Parathyroid adenoma (tissue), 2 donors: ENCODE data around the gene C5orf58.

Source experiments
- H2AFZ ChIP-seq: fragments of 300-600 bp; sonication (generic); one replicate; pipeline ENCODE4 v1.7.0; 2017; ENCODE audit warnings: antibody characterized with exemption, mild to moderate bottlenecking
- H3K27ac ChIP-seq: fragments of 300-600 bp; sonication (generic); one replicate; pipeline ENCODE4 v1.7.0; 2017
- H3K27me3 ChIP-seq: fragments of 300-600 bp; sonication (generic); one replicate; pipeline ENCODE4 v1.7.0; 2017; ENCODE audit warnings: low read length; ENCODE audit not compliant: control insufficient read depth, insufficient read depth
- H3K36me3 ChIP-seq: fragments of 300-600 bp; sonication (generic); one replicate; pipeline ENCODE4 v1.7.0; 2017; ENCODE audit warnings: low read length; ENCODE audit not compliant: control insufficient read depth, insufficient read depth
- H3K4me1 ChIP-seq: fragments of 300-600 bp; sonication (generic); one replicate; pipeline ENCODE4 v1.7.0; 2017; ENCODE audit warnings: control low read depth
- H3K4me2 ChIP-seq: fragments of 300-600 bp; sonication (generic); one replicate; pipeline ENCODE4 v1.7.0; 2017; ENCODE audit warnings: low read length
- H3K4me3 ChIP-seq: fragments of 300-600 bp; sonication (generic); one replicate; pipeline ENCODE4 v1.7.0; 2017; ENCODE audit warnings: low read depth, low read length
- H3K79me2 ChIP-seq: fragments of 300-600 bp; sonication (generic); one replicate; pipeline ENCODE4 v1.7.0; 2017; ENCODE audit warnings: control low read depth
- H3K9ac ChIP-seq: fragments of 300-600 bp; sonication (generic); one replicate; pipeline ENCODE4 v1.7.0; 2017; ENCODE audit warnings: mild to moderate bottlenecking
- H3K9me3 ChIP-seq: fragments of 300-600 bp; sonication (generic); one replicate; pipeline ENCODE4 v1.7.0; 2017; ENCODE audit warnings: low read length; ENCODE audit not compliant: control insufficient read depth
- CTCF ChIP-seq: fragments of 300-600 bp; sonication (generic); IDR thresholded peaks from one replicate; pipeline ENCODE4 v1.7.0; 2017; ENCODE audit warnings: antibody characterized with exemption, mild to moderate bottlenecking
- donor health status: primary hyperparathyroidism.

The C5orf58 gene

GRCh38 chr5:170226661-170227060, 6.1 kb upstream of the C5orf58 start:
- H3K9ac ChIP-seq = no peak overlapping the region
- TF ChIP-seq CTCF = no peak
- no peaks in the 10 kb centered on the region for H3K36me3 ChIP-seq
- no peaks in the 10 kb centered on the region for H3K9me3 ChIP-seq
- H3K4me2 ChIP-seq = no peak overlapping the region
- no peaks in the 10 kb centered on the region for H3K4me1 ChIP-seq
- no peak overlapping the region for H3K4me3 ChIP-seq
- no peak overlapping the region for H2AFZ ChIP-seq
- no peaks in the 10 kb centered on the region for H3K79me2 ChIP-seq
- H3K27me3 ChIP-seq = no peaks in the 10 kb centered on the region
- no peak overlapping the region for H3K27ac ChIP-seq

GRCh38 chr5:170228762-170229435, 3.9 kb upstream of the C5orf58 start:
- no peak overlapping the region for H3K4me3 ChIP-seq
- no peaks in the 10 kb centered on the region for H3K4me1 ChIP-seq
- H3K27me3 ChIP-seq = no peaks in the 10 kb centered on the region
- no peak for TF ChIP-seq CTCF
- no peak overlapping the region for H3K27ac ChIP-seq
- H2AFZ ChIP-seq = no peak overlapping the region
- H3K4me2 ChIP-seq = no peak overlapping the region
- no peak overlapping the region for H3K9ac ChIP-seq
- no peaks in the 10 kb centered on the region for H3K9me3 ChIP-seq
- no peaks in the 10 kb centered on the region for H3K79me2 ChIP-seq
- no peaks in the 10 kb centered on the region for H3K36me3 ChIP-seq

- no peak overlapping the region for H3K4me2 ChIP-seq
- H3K4me1 ChIP-seq = no peaks in the 10 kb centered on the region
- no peaks in the 10 kb centered on the region for H3K36me3 ChIP-seq
- H3K9ac ChIP-seq = no peak overlapping the region
- no peaks in the 10 kb centered on the region for H3K9me3 ChIP-seq
- no peak overlapping the region for H2AFZ ChIP-seq
- no peak for TF ChIP-seq CTCF
- H3K79me2 ChIP-seq = no peaks in the 10 kb centered on the region
- no peak overlapping the region for H3K27ac ChIP-seq
- no peaks in the 10 kb centered on the region for H3K27me3 ChIP-seq
- H3K4me3 ChIP-seq = no peak overlapping the region
Observed at GRCh38 chr5:170233358-170233892, 640 bp downstream of the C5orf58 start.

DNA sequence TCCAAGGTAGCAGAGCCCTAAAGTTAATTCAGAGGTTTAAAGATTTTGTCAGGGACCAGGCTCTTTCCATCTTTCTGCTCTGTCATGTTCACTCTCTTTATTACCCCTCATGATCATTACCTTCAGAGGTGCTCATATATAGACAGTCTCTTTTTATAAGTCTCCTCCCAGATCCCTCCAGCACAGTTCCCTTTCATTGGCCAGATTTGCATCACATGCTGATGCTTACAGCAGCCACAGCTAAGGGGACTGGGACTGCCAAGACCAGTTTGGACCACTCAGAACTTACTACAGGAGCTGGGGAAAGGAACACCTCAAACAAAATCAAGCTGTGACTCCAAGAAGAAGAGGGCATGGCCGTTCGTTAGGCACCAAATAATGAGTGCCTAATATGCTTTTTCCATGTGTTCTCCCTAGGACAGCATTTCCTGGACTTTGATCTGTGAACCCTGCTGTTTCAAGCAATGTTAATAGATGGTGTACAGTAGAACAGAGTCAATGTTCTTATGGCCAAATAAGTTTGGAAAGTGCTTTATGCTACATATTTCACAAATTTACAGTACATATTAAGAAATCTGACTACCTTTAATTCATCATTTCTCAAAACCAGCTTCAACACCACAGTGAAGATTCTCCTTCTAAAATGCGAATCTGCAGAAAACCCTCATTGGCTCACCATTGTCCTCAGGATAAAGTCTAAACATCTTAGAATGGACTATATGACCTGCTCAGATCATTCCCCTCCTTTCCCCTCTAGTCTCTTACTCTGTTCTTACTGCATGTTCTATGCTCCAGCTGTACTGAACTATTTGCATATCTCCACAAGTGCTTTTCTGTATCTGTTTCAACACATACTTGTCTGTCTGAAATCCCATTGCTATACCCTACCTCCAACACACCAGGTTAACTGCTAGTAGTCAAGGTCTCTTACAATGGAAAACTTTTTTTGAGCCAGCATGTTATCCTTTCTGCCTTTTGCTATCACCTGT, 3.4 kb downstream of the C5orf58 start:
- no peaks in the 10 kb centered on the region for H3K9me3 ChIP-seq
- TF ChIP-seq CTCF = no peak
- no peak overlapping the region for H3K4me2 ChIP-seq
- no peaks in the 10 kb centered on the region for H3K27me3 ChIP-seq
- no peak overlapping the region for H3K27ac ChIP-seq
- no peak overlapping the region for H3K9ac ChIP-seq
- no peaks in the 10 kb centered on the region for H3K36me3 ChIP-seq
- no peaks in the 10 kb centered on the region for H3K4me1 ChIP-seq
- H3K79me2 ChIP-seq = no peaks in the 10 kb centered on the region
- H3K4me3 ChIP-seq = no peak overlapping the region
- H2AFZ ChIP-seq = no peak overlapping the region
